Amniotic epithelial cell (primary cell): ENCODE measurements around the gene VTI1B.
"Not testable (repeated sequence)": the region's sequence is repeated elsewhere in the genome, so short reads cannot be mapped to it uniquely, and the experiment has no call there.

Experiments used
- DNase-seq: peaks from one replicate; pipeline ENCODE4 v3.0.0-alpha.2; 2010; ENCODE audit warnings: low read depth

VTI1B gene

GRCh38 chr14:67630186-67630585 lies 44.2 kb downstream of the VTI1B start:
- no peak for DNase-seq

GRCh38 chr14:67627519-67627918 lies 46.9 kb downstream of the VTI1B start:
- DNase-seq = no peak

- DNase-seq = not testable (repeated sequence)
These were observed 48.3 kb downstream of the VTI1B start for GRCh38 chr14:67626131-67626530.

GRCh38 chr14:67623114-67623513 lies 51.3 kb downstream of the VTI1B start:
- peak; percentile 70 for DNase-seq

- DNase-seq = peak; percentile 95
These were observed 51.8 kb downstream of the VTI1B start for GRCh38 chr14:67622675-67623074.

- no peak for DNase-seq
These were observed 54.1 kb downstream of the VTI1B start for GRCh38 chr14:67620217-67620785.

GRCh38 chr14:67619446-67620216 lies 54.8 kb downstream of the VTI1B start, which contains the start of gene ARG2:
Gene ARG2, plus strand, starts transcription at chr14:67619920. Its CDS starts 58 bp downstream, at chr14:67619978.
- peak; percentile 86 for DNase-seq

GRCh38 chr14:67618617-67619063 lies 55.8 kb downstream of the VTI1B start:
- peak; percentile 80 for DNase-seq

- DNase-seq = no peak
These were observed 63.9 kb downstream of the VTI1B start for GRCh38 chr14:67610491-67610890.

- DNase-seq = no peak
These were observed 64.7 kb downstream of the VTI1B start for GRCh38 chr14:67609642-67610310.

GRCh38 chr14:67607646-67608045 lies 66.8 kb downstream of the VTI1B start:
- no peak for DNase-seq

GRCh38 chr14:67602995-67603545 lies 71.4 kb downstream of the VTI1B start:
- DNase-seq = peak; percentile 65

GRCh38 chr14:67602076-67602475 lies 72.4 kb downstream of the VTI1B start:
- no peak for DNase-seq

- DNase-seq = not testable (repeated sequence)
These were observed 73.9 kb downstream of the VTI1B start for GRCh38 chr14:67600562-67600974.

GRCh38 chr14:67599698-67600561 lies 74.5 kb downstream of the VTI1B start, which contains the start of gene PIGH:
Gene PIGH, minus strand, starts transcription at chr14:67600268. Its CDS starts 65 bp downstream, at chr14:67600203.
- peak; percentile 80 for DNase-seq
